ENCODE measurements around the gene OPRM1.
"Not testable (repeated sequence)": the region's sequence is repeated elsewhere in the genome, so short reads cannot be mapped to it uniquely, and the experiment has no call there.

OPRM1 gene

GRCh38 chr6:154241061-154241460, 202.0 kb downstream of the OPRM1 start:
- DNase-seq (ENCODE audit: low read depth): not testable (repeated sequence)

- no peak for DNase-seq (ENCODE audit: low read depth)
Observed at GRCh38 chr6:154241581-154241980, 202.5 kb downstream of the OPRM1 start.

- DNase-seq (ENCODE audit: low read depth): no peak
Observed at GRCh38 chr6:154242617-154243357, 203.7 kb downstream of the OPRM1 start.

DNA sequence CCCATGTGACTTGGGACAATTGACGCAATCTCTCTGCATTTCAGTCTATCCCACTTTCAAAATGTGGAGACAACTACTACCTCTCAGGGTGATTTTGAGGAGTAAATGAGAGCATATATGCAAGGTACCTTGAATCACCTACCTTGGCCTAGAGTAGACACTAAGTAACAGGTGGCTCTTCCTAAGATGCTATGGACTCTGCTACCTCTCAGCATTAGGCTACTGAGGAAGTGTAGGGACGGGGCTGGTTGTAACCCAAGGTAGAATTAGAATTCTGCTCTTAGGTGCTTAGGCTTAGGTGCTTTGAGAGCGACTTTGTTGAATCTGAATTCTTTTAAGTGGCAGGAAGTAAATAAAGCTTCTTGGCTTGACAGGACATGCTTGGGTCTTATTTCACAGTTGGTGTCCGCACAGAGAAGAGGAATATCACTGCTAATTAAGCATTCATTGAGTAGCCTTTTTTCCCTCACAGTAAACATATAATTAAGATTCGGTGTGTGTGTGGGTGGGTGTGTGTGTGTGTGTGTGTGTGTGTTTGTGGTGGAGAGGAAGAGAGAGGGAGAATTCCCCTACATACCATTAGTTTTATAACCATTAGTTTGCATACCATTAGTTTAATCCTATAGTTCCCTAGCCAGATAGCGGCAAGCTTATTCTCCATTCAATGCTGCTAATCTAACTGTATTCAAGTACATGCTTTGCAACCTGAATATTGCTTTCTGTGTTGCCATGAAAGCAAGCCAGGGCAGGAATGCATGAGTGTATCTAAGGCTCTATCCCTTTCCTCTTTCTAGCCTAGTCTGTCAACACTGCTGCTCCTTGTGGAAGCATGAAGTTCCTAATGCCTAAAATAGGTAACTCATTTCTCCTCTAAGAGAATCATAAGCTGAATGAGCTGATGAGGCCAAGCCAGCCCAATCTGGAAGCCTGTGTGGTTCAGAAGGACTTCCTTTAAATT, 205.0 kb downstream of the OPRM1 start:
- no peak for DNase-seq (ENCODE audit: low read depth)

DNA sequence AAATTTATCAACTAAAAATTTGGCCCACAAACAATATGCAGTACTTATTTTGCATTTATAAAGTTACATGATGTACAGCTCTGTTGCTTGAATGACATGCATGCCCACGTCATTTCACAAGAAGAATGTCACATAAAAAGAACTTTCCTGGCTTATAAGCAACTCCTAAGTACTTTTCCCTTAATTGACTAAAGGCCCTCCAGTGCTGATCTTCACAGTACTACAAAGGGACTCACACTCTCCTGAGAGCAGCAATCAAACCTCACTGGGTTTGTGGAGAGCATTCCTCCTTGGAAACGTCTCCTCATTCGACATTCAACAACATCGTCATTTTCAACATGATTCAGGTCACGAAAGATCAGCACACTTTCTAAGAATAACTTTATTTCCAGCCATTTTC, 206.5 kb downstream of the OPRM1 start:
- no peak for DNase-seq (ENCODE audit: low read depth)

DNA sequence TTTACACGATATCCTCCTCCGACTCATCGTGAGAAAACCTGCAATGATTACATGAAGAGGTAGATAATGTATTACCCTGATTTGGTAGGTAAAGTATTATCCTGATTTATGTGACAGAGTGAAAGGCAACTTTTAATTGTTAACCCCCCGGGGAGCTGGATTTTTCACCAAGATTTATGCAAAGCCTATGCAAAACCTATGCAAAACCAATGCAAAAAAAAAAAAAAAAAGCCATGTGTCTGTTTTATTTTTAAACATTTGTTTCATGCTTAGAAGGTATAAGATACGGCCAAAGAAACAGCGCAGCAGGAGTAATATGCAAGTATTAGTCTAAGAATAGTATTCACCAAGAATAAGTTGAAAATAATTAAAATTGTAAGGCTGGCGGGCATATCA, 207.7 kb downstream of the OPRM1 start:
- DNase-seq (ENCODE audit: low read depth): no peak

- DNase-seq (ENCODE audit: low read depth): no peak
Observed at GRCh38 chr6:154247119-154247861, 208.2 kb downstream of the OPRM1 start.

- no peak for DNase-seq (ENCODE audit: low read depth)
Observed at GRCh38 chr6:154249499-154250298, 210.7 kb downstream of the OPRM1 start.

GRCh38 chr6:154251116-154251515, 212.1 kb downstream of the OPRM1 start:
- no peak for DNase-seq (ENCODE audit: low read depth)

DNA sequence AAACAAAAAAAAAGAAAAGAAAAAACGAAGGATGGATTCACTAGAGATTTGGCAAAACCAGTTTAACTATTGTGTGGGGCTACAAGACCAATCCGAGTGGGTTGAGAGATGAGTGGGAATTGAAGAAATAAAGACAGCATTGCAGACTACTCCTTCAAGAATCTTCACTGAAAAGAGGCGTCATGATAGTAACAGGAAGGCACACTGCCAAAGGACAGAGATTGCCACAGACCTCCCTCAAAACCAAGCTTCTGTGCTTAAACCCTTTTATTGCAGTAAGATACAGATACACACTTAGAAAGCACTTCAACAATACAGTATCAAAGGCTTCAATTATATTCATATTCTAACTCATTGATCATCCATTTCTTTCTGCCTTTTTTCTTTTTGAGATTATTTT, 213.6 kb downstream of the OPRM1 start:
- DNase-seq (ENCODE audit: low read depth): no peak

GRCh38 chr6:154257067-154257466, 218.0 kb downstream of the OPRM1 start:
- DNase-seq (ENCODE audit: low read depth): no peak

DNA sequence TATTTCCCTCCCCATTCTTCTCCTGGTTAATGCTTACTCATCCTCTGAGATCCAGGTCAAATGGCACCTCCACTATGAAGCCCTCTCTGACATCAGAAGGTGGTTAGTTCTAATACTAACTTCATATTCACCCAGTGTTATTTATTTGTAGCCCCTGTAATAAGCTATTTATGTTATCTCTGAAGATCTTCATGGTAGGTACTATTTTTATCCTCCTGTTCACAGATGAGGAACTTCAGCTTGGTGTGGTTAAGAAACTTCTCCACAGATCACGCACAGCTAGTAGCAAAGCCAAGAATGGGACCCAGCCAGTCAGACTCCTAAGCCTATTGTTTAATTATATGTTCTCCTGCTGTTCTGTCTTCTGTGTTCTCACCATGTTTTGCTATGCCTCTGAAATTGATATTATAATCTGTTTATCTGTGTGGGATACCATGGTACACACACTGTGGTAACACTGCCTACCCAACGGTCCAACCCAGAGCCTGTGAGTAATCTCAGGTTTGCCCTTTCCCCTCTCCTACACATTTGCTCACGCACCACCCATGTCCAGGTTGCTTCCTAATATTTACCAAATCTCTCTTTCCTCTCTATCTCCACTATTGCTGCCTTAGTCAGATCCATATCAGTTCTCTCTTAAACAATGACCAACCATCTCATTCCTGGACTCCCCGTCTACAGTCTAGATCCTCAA, 219.2 kb downstream of the OPRM1 start:
- DNase-seq (ENCODE audit: low read depth): no peak

- DNase-seq (ENCODE audit: low read depth): no peak
Observed at GRCh38 chr6:154261688-154262397, 222.8 kb downstream of the OPRM1 start.

GRCh38 chr6:154266560-154267099, 227.6 kb downstream of the OPRM1 start:
- no peak for DNase-seq (ENCODE audit: low read depth)

- DNase-seq (ENCODE audit: low read depth): no peak
Observed at GRCh38 chr6:154267508-154268106, 228.6 kb downstream of the OPRM1 start.

DNA sequence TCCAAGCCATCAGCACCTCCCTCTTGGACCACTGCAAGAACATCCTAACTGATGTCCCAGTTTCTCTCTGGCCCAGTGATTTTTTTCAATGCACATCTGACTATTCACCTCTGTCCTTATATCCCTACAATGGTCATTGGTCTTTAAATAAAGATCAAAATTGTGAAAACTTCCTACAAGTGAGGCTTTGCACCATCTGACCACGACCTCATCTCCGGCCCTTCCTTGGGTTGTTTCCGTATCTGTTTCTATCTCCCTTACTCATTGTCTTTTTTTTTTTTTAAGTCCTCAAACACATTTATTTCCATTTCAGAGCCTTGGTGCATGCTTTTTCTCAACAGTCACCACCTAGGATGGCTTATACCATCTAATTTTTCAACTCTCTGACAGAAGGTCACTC, 229.4 kb downstream of the OPRM1 start:
- no peak for DNase-seq (ENCODE audit: low read depth)

DNA sequence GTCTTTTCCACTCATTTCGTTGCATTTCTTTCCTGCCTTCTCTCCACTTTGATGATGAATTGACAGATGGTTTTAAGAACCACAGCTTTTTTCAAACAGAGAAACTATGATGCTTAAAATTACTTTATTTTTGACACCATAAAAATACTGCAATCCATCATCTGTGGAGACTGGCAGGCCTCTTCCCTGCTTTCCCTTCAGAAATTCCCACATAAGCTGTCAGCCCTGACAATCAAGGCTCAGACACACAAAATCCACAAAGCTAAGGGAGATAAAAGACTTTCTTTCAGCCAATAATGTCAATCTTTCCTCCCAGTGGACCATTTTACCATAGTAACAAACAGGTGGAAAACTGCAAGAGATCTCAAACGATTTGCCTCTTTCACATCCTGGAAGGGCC, 235.1 kb downstream of the OPRM1 start:
- no peak for DNase-seq (ENCODE audit: low read depth)

DNA sequence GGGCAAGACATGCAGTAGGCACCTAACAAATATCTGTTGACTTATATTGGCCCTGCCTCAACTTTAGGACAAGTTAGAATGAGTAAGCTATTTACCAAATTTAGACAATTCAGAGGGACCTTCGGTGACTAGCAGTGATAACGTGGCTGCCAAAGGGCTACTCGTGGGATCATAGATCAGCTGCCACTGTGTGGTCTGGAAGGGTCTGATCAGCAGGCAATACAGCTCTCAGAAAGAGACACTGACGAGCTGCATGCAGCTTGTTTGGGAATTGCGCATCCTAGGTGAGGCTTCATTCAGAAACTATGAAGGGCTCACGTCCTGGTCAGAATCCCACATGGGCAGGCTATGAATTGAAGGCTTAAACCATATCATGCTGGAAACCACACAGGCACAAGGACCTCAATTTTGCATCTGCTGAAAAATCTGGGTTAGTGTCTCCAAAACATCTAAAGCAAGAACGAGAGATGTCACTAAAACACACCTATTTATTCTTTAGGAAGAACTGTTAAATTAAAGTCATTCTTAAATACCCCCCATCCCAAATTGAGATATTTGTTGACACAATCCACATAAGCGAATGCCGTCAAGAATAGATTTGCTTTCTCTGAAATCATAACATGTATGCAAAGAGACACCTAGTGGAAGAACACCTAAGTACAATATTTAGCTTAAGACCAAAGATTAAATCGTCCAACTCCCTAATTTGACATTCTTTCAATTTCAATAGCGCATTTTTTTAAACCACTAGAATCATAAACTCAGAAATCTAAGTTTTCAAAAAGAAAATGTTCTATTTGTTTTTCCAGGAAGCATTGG, 238.0 kb downstream of the OPRM1 start:
- no peak for DNase-seq (ENCODE audit: low read depth)

GRCh38 chr6:154277629-154278017, 238.6 kb downstream of the OPRM1 start:
- no peak for DNase-seq (ENCODE audit: low read depth)

All from stimulated activated CD8-positive, alpha-beta memory T cell treated with anti-CD3 and anti-CD28 coated beads, Interleukin-15, amount 100 ng/mL, for 1 hour (primary cell).